ENCODE data around the gene FLYWCH1. TPM values are rescaled to one million over a fixed set of nuclear protein-coding genes. Genes with fewer than 3 reads are reported as not detected.

Gene FLYWCH1
- total and polyA plus RNA-seq, 2 donors (not counting 1 experiment from before 2014, with no cell fraction given), result 78.3 to 120 TPM

DNA sequence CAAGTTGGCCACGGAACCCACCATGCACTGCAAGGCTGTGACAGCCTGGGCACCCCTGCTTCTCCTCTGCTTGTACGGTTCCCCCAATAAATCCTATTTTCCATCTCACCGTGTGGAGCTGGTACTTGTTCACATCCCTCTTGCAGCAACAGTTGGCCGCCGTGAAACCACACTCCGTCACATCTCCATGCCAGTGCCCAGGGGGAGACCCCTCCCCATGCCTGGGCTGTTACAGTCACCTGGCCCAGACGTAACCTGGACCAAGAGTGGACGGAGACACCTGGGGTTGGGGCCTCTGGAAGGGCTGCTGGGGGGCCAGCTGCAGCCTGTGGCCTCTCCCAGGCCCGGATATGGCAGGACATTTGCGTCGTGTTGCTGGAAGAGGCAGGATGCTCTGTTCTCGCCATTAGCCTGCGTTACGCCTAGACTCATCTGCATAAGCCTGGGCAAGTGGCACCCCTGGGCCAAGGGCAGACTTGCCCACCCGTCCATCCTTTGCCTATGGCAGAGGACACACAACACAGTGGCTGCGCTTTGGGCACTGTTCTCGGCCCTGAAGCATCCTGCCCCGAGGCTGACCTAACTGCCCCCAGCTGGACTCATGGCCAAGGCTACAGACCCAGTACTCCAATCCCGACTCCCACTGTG, 38.1 kb downstream of the FLYWCH1 start:
- TF ChIP-seq EZH2 (IDR thresholded peaks at IDR 0.05; ENCODE audit: borderline replicate concordance, insufficient read depth, low read depth, low read length, poor library complexity, severe bottlenecking), result no peak
- TF ChIP-seq, protein P1, sequence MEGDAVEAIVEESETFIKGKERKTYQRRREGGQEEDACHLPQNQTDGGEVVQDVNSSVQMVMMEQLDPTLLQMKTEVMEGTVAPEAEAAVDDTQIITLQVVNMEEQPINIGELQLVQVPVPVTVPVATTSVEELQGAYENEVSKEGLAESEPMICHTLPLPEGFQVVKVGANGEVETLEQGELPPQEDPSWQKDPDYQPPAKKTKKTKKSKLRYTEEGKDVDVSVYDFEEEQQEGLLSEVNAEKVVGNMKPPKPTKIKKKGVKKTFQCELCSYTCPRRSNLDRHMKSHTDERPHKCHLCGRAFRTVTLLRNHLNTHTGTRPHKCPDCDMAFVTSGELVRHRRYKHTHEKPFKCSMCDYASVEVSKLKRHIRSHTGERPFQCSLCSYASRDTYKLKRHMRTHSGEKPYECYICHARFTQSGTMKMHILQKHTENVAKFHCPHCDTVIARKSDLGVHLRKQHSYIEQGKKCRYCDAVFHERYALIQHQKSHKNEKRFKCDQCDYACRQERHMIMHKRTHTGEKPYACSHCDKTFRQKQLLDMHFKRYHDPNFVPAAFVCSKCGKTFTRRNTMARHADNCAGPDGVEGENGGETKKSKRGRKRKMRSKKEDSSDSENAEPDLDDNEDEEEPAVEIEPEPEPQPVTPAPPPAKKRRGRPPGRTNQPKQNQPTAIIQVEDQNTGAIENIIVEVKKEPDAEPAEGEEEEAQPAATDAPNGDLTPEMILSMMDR (IDR thresholded peaks at IDR 0.05), result no peak
- H3K4me2 ChIP-seq (replicated peaks; ENCODE audit: low read depth, low read length, poor library complexity, severe bottlenecking), result no peak overlapping the region
- no peak overlapping the region for H2AFZ ChIP-seq (ENCODE audit: insufficient read depth, low read depth, low read length, poor library complexity, severe bottlenecking)
- H3K27me3 ChIP-seq (replicated peaks in 1 of 4; ENCODE audit: control extremely low read depth in 1 of 4, control insufficient read depth in 3 of 4, insufficient read depth in 4 of 4, low read length in 3 of 4), result peaks cover 0 to 6% (median 1%) of the 10 kb centered on the region in 4 experiments
- Mint-ChIP-seq H3K27ac (no peak overlapping the region), H3K4me1 (no peaks in the 10 kb centered on the region), H3K4me3 (no peak overlapping the region), H3K9me3 (ENCODE audit: insufficient read depth) (no peaks in the 10 kb centered on the region), H3K27me3 (no peaks in the 10 kb centered on the region)
- H3K9me3 ChIP-seq (ENCODE audit: control extremely low read depth in 1 of 3, control insufficient read depth in 2 of 3, insufficient read depth in 1 of 3, low read length in 2 of 3), result no peaks in the 10 kb centered on the region
- H3K27ac ChIP-seq (ENCODE audit: low read length in 2 of 2), result no peak overlapping the region
- H4K20me1 ChIP-seq (ENCODE audit: control insufficient read depth, insufficient read depth, low read length, poor library complexity, severe bottlenecking), result no peaks in the 10 kb centered on the region
- no peak overlapping the region for H3K4me3 ChIP-seq (ENCODE audit: control extremely low read depth in 1 of 5, extremely low read depth in 1 of 5, insufficient read depth in 1 of 5, low read depth in 2 of 5, low read length in 4 of 5)
- no peaks in the 10 kb centered on the region for H3K79me2 ChIP-seq (ENCODE audit: control insufficient read depth, insufficient read depth, low read length)
- DNase-seq (no peak), ATAC-seq (ENCODE audit: low read depth) (no peak)
- no peak overlapping the region for H3K9ac ChIP-seq (ENCODE audit: low read length)
- peaks cover 0 to 3% of the 10 kb centered on the region in 2 experiments for H3K36me3 ChIP-seq (replicated peaks in 1 of 2; ENCODE audit: control extremely low read depth in 1 of 2, control insufficient read depth in 1 of 2, extremely low read depth in 1 of 2, insufficient read depth in 2 of 2, low read length in 1 of 2)
- intact Hi-C loops (cut with micrococcal nuclease), result no loop called here
- ChIA-PET CTCF (no interaction called here), POLR2A (no interaction called here)
- H3K4me1 ChIP-seq (ENCODE audit: control insufficient read depth in 2 of 2, insufficient read depth in 2 of 2, low read length in 2 of 2), result peaks cover 9 to 15% of the 10 kb centered on the region in 2 donors
- WGBS (ENCODE audit: insufficient coverage), result 95% methylated on average over 19 of the region's 19 CpGs

DNA sequence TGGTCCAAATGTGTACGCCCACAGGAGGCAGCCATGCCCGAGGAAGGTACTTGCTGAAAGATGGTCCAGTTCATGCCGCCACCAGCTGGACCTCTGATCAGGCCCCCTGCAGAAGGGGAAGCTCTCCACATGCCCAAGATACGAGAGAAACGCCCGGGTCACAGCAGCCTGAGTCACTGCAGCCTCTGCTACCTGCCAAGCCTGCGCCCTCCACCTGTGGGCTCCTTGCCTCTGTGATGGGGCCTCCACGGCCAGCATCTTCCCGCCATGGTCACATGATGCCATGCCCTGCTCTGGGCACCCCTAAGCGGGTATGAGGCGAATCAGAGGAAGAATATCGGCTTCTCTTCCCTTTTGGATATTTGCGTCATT, 38.6 kb downstream of the FLYWCH1 start:
- CTCF ChIA-PET, result no interaction called here
- H3K27ac Mint-ChIP-seq, result no peak overlapping the region

More for the DNA sequence above, 38.6 kb downstream of the FLYWCH1 start:
- H3K4me3 ChIP-seq (ENCODE audit: control extremely low read depth in 1 of 5, extremely low read depth in 1 of 5, insufficient read depth in 1 of 5, low read depth in 2 of 5, low read length in 4 of 5), result no peak overlapping the region
- no peak overlapping the region for H2AFZ ChIP-seq (ENCODE audit: insufficient read depth, low read depth, low read length, poor library complexity, severe bottlenecking)
- no peaks in the 10 kb centered on the region for H4K20me1 ChIP-seq (ENCODE audit: control insufficient read depth, insufficient read depth, low read length, poor library complexity, severe bottlenecking)
- Mint-ChIP-seq H3K27me3 (no peaks in the 10 kb centered on the region), H3K4me3 (no peak overlapping the region), H3K9me3 (ENCODE audit: insufficient read depth) (no peaks in the 10 kb centered on the region), H3K4me1 (no peaks in the 10 kb centered on the region)
- TF ChIP-seq, protein P1 (IDR thresholded peaks at IDR 0.05), result no peak
- TF ChIP-seq EZH2 (IDR thresholded peaks at IDR 0.05; ENCODE audit: borderline replicate concordance, insufficient read depth, low read depth, low read length, poor library complexity, severe bottlenecking), result no peak
- no peak overlapping the region for H3K9ac ChIP-seq (ENCODE audit: low read length)
- no peak for ATAC-seq (ENCODE audit: low read depth)
- H3K4me1 ChIP-seq (ENCODE audit: control insufficient read depth in 2 of 2, insufficient read depth in 2 of 2, low read length in 2 of 2), result peaks cover 9 to 16% of the 10 kb centered on the region in 2 donors
- no peak for DNase-seq
- 94% methylated on average over 13 of the region's 13 CpGs for WGBS (ENCODE audit: insufficient coverage)
- H3K4me2 ChIP-seq (replicated peaks; ENCODE audit: low read depth, low read length, poor library complexity, severe bottlenecking), result no peak overlapping the region
- H3K27ac ChIP-seq (ENCODE audit: low read length in 2 of 2), result no peak overlapping the region
- intact Hi-C loops (cut with micrococcal nuclease), result no loop called here
- no peaks in the 10 kb centered on the region for H3K9me3 ChIP-seq (ENCODE audit: control extremely low read depth in 1 of 3, control insufficient read depth in 2 of 3, insufficient read depth in 1 of 3, low read length in 2 of 3)
- POLR2A ChIA-PET, result no interaction called here
- H3K79me2 ChIP-seq (ENCODE audit: control insufficient read depth, insufficient read depth, low read length), result no peaks in the 10 kb centered on the region
- H3K36me3 ChIP-seq (replicated peaks in 1 of 2; ENCODE audit: control extremely low read depth in 1 of 2, control insufficient read depth in 1 of 2, extremely low read depth in 1 of 2, insufficient read depth in 2 of 2, low read length in 1 of 2), result peaks cover 0 to 3% of the 10 kb centered on the region in 2 experiments
- H3K27me3 ChIP-seq (replicated peaks in 1 of 4; ENCODE audit: control extremely low read depth in 1 of 4, control insufficient read depth in 3 of 4, insufficient read depth in 4 of 4, low read length in 3 of 4), result peaks cover 0 to 10% (median 1%) of the 10 kb centered on the region in 4 experiments

Measured in B cell (primary cell).